B cell (primary cell): Measurements from ENCODE around the gene ANXA7.
A peak's percentile ranks its signal among the peaks of the same experiment; 100 is the strongest.

Experiments
- CTCF ChIP-seq: fragments of 200-600 bp; IDR thresholded peaks from one replicate; pipeline ENCODE4 v1.8.0; 2022; ENCODE audit warnings: antibody characterized with exemption, mild to moderate bottlenecking
- EZH2 ChIP-seq: IDR thresholded peaks from 2 replicates; pipeline ENCODE4 v1.6.1; 2012; ENCODE audit warnings: borderline replicate concordance, low read depth, mild to moderate bottlenecking, moderate library complexity, low read length; ENCODE audit not compliant: insufficient read depth, poor library complexity, severe bottlenecking

GRCh38 chr10:73414230-73414945 is 530 bp upstream of the ANXA7 start:
- peak; percentile 8 for TF ChIP-seq CTCF
- no peak for TF ChIP-seq EZH2
